OCI-LY1 (cell line): ENCODE measurements around the gene CMIP.
A peak's percentile ranks its signal among the peaks of the same experiment; 100 is the strongest.

Source experiments
- H2AFZ ChIP-seq: fragments of 200-600 bp; sonication (generic), shearing (Covaris generic); 2 replicates; pipeline ENCODE4 v1.6.0; 2014; ENCODE audit warnings: antibody characterized with exemption, mild to moderate bottlenecking, low read length
- H3F3A ChIP-seq: fragments of 200-600 bp; sonication (generic), shearing (Covaris generic); 2 replicates; pipeline ENCODE4 v1.6.0; 2014; ENCODE audit warnings: mild to moderate bottlenecking, antibody characterized with exemption, low read length, moderate library complexity; ENCODE audit not compliant: insufficient read depth
- H3K27ac ChIP-seq: fragments of 200-600 bp; sonication (generic); 2 replicates; pipeline ENCODE4 v1.5.1; 2014; ENCODE audit warnings: low read length, mixed run types, mild to moderate bottlenecking, low read depth; ENCODE audit not compliant: poor library complexity, severe bottlenecking
- H3K27me3 ChIP-seq: fragments of 200-600 bp; sonication (generic); 2 replicates; pipeline ENCODE4 v1.6.0; 2014; ENCODE audit warnings: antibody characterized with exemption, mild to moderate bottlenecking, low read length, moderate library complexity; ENCODE audit not compliant: insufficient read depth
- H3K36me3 ChIP-seq: fragments of 200-600 bp; sonication (generic); 2 replicates; pipeline ENCODE4 v1.6.1; 2014; ENCODE audit warnings: mild to moderate bottlenecking, antibody characterized with exemption, low read length, moderate library complexity, mixed read lengths; ENCODE audit not compliant: insufficient read depth
- H3K4me1 ChIP-seq: fragments of 200-600 bp; sonication (generic); 2 replicates; pipeline ENCODE4 v1.5.1; 2014; ENCODE audit warnings: mild to moderate bottlenecking, low read length, moderate library complexity; ENCODE audit not compliant: insufficient read depth, severe bottlenecking
- H3K4me2 ChIP-seq: fragments of 200-600 bp; sonication (generic), shearing (Covaris generic); 2 replicates; pipeline ENCODE4 v1.6.1; 2014; ENCODE audit warnings: low read length
- H3K4me3 ChIP-seq: fragments of 200-600 bp; sonication (generic); 2 replicates; pipeline ENCODE4 v1.5.1; 2014; ENCODE audit warnings: low read length, low read depth, mild to moderate bottlenecking, mixed read lengths; ENCODE audit not compliant: poor library complexity, severe bottlenecking
- H3K79me2 ChIP-seq: fragments of 200-600 bp; shearing (Covaris generic); 2 replicates; pipeline ENCODE4 v1.6.1; 2016; ENCODE audit warnings: mixed run types, low read length, mixed read lengths; ENCODE audit not compliant: insufficient read depth
- H3K9ac ChIP-seq: fragments of 200-600 bp; sonication (generic), shearing (Covaris generic); 2 replicates; pipeline ENCODE4 v1.6.1; 2014; ENCODE audit warnings: mild to moderate bottlenecking, low read length, mixed read lengths
- H3K9me2 ChIP-seq: fragments of 200-600 bp; sonication (generic), shearing (Covaris generic); 2 replicates; pipeline ENCODE4 v1.6.1; 2014; ENCODE audit warnings: low read depth, mild to moderate bottlenecking, low read length, mixed read lengths
- H3K9me3 ChIP-seq: fragments of 200-600 bp; shearing (Covaris generic); 2 replicates; pipeline ENCODE4 v1.6.1; 2014; ENCODE audit warnings: low read length, mixed read lengths
- H4K20me1 ChIP-seq: fragments of 200-600 bp; sonication (generic), shearing (Covaris generic); 2 replicates; pipeline ENCODE4 v1.6.0; 2016; ENCODE audit warnings: mild to moderate bottlenecking, low read length; ENCODE audit not compliant: insufficient read depth
- EZH2 ChIP-seq: fragments of 200-600 bp; sonication (generic), shearing (Covaris generic); IDR thresholded peaks from 2 replicates; pipeline ENCODE4 v1.8.0; 2017; ENCODE audit warnings: borderline replicate concordance, mixed run types, mild to moderate bottlenecking, antibody characterized with exemption, low read length, moderate library complexity, mixed read lengths
- TF ChIP-seq, protein P1 (sequence below): fragments of 200-600 bp; sonication (generic), shearing (Covaris generic); IDR thresholded peaks from 2 replicates; pipeline ENCODE4 v1.5.1; 2017; ENCODE audit warnings: mild to moderate bottlenecking, antibody characterized with exemption, low read length, moderate library complexity, mixed read lengths

Gene CMIP

DNA sequence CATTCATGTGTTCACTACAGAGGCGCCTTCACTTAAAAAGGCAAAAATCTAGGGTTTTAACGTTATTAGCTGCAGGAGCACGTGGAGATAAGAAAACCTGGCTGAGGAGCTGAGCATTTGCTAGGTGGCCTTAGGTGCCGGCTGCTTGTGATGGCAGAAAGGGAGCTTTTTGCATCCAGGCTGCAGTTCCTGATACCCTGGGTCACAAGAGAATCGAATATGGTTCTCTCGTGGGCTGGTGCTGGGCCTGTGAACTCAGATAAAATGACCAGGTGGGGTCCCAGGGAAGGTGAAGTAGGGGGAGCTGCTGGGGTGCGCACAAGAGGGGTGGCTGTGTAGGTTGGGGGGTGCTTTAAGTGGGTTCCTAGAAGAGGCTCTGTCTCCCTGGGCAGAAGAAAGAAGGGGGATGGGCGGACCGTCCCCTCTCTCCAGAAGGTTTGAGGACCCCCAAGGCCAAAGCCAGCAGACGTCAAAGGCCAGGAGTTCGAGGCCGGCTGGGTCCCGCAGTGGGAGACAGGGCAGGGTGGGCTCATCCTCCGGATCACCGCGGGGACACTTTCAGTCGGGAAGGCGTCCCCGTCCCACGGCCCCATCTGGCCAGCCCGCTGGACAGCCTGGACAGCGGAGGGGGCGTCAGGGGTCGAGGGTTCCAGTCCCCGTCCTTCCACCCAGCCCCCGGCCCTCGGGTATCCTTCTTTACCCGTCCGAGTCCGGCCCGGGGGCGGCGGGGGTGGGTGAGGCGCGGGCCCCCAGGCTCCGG, 740 bp upstream of the CMIP start:
- no peaks in the 10 kb centered on the region for H3K9me3 ChIP-seq
- peak overlapping the region; percentile 61 for H3K4me2 ChIP-seq
- TF ChIP-seq, protein P1, sequence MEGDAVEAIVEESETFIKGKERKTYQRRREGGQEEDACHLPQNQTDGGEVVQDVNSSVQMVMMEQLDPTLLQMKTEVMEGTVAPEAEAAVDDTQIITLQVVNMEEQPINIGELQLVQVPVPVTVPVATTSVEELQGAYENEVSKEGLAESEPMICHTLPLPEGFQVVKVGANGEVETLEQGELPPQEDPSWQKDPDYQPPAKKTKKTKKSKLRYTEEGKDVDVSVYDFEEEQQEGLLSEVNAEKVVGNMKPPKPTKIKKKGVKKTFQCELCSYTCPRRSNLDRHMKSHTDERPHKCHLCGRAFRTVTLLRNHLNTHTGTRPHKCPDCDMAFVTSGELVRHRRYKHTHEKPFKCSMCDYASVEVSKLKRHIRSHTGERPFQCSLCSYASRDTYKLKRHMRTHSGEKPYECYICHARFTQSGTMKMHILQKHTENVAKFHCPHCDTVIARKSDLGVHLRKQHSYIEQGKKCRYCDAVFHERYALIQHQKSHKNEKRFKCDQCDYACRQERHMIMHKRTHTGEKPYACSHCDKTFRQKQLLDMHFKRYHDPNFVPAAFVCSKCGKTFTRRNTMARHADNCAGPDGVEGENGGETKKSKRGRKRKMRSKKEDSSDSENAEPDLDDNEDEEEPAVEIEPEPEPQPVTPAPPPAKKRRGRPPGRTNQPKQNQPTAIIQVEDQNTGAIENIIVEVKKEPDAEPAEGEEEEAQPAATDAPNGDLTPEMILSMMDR: no peak
- TF ChIP-seq EZH2: no peak
- H3K9ac ChIP-seq: peak overlapping the region; percentile 60; the same call in 1 of the 2 replicates
- H2AFZ ChIP-seq: no peak overlapping the region
- H3K36me3 ChIP-seq: peaks cover 6% of the 10 kb centered on the region; the same call in 1 of the 2 replicates
- peaks cover 28% of the 10 kb centered on the region for H3K4me1 ChIP-seq
- H3F3A ChIP-seq: no peaks in the 10 kb centered on the region
- H3K4me3 ChIP-seq: peak overlapping the region; percentile 55
- no peak overlapping the region for H3K27ac ChIP-seq
- H3K27me3 ChIP-seq: peaks cover 10% of the 10 kb centered on the region; the same call in 1 of the 2 replicates
- no peaks in the 10 kb centered on the region for H4K20me1 ChIP-seq
- no peaks in the 10 kb centered on the region for H3K9me2 ChIP-seq
- H3K79me2 ChIP-seq: peaks cover 37% of the 10 kb centered on the region

- Histone ChIP-seq H3K4me1 (peaks cover 36% of the 10 kb centered on the region), H3K9ac (peak overlapping the region; percentile 93), H3K4me3 (peak overlapping the region; percentile 85), H3F3A (no peaks in the 10 kb centered on the region), H3K9me2 (no peaks in the 10 kb centered on the region), H3K9me3 (no peaks in the 10 kb centered on the region), H3K36me3 (peaks cover 9% of the 10 kb centered on the region), H4K20me1 (no peaks in the 10 kb centered on the region), H3K79me2 (peaks cover 52% of the 10 kb centered on the region), H3K4me2 (peak overlapping the region; percentile 91), H2AFZ (no peak overlapping the region), H3K27ac (peak overlapping the region; percentile 83), H3K27me3 (peaks cover 10% of the 10 kb centered on the region; the same call in 1 of the 2 replicates)
- TF ChIP-seq, protein P1: peak; percentile 51
- no peak for TF ChIP-seq EZH2
Observed at GRCh38 chr16:81445143-81445961, 744 bp downstream of the CMIP start.

DNA sequence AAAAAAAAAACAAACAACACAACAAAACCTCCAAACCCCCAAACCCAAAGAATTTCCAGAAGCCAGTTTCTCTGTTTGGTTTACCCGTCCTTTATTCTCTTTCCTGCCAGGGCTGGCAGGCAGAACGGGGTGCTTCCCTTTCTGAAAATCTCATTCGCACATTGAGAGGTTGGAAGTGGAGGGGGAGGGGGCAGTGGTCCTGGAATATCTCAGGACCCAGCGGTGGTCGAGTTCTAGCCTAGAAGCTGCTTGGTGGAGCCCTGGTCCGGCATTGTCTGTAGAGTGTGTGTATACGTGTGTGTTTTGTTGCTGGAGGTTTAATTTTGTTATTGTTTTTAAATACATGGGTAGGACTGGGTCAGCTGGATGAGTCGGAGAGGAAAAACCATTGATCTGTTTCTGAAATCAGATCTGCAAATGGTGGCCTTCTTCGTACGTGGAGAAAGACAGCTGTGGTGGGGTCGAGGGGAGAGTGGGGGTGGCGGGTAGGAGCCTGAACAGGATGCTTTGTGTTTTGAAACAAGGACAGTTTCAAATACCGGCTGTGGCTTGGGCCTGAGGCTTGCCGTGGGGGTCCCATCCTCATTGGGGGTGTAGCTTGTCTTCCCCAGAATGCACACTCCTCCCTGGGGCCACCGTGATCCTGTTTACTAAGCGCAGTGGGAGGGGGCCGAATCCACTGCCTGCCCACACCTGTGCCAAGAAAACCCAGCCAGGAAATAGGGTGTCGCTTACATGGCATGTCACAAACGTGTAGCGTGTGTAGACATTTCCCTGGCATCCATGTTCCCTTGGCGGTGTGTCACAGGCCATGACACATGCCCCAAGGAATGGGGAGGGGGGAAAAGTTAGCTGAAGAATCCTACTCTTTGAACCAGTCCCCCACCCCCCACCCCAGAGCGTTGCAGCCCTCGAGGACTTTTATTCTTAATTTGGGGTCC, 1.6 kb downstream of the CMIP start:
- Histone ChIP-seq H3K4me1 (peaks cover 39% of the 10 kb centered on the region), H3K27ac (peak overlapping the region; percentile 83), H3K4me2 (peak overlapping the region; percentile 91), H3K9ac (peak overlapping the region; percentile 93), H3F3A (no peaks in the 10 kb centered on the region), H3K4me3 (peak overlapping the region; percentile 85), H3K9me3 (no peaks in the 10 kb centered on the region), H3K27me3 (peaks cover 1% of the 10 kb centered on the region; the same call in 1 of the 2 replicates), H3K36me3 (peaks cover 16% of the 10 kb centered on the region), H3K79me2 (peaks cover 60% of the 10 kb centered on the region), H4K20me1 (no peaks in the 10 kb centered on the region), H3K9me2 (no peaks in the 10 kb centered on the region), H2AFZ (no peak overlapping the region)
- TF ChIP-seq, protein P1: no peak
- no peak for TF ChIP-seq EZH2
